ENCODE data around the gene CC2D2B.
A peak's percentile ranks its signal among the peaks of the same experiment; 100 is the strongest.
"Not testable (repeated sequence)": the region's sequence is repeated elsewhere in the genome, so short reads cannot be mapped to it uniquely, and the experiment has no call there.

The CC2D2B gene

DNA sequence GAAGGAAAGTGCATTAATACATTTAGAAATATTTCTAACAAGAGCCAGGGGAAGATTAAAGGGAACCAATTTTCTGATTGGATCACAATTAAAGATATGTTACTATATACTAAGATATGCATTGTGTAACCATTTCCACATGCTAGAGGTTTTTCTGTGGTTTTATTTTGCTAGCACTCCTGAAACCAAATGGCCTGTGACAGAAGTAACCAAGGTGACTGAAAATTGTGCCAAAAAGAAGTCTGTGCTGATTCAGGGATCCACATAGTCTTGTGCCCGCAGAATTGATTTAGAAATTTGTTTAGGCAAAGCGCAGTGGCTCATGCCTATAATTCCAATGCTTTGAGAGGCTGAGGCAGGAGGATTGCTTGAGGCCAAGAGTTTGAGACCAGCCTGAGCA lies 1.8 kb downstream of the CC2D2B start:
- no peak for DNase-seq

- DNase-seq = not testable (repeated sequence)
Observed at GRCh38 chr10:95916039-95916438, 8.3 kb downstream of the CC2D2B start.

DNA sequence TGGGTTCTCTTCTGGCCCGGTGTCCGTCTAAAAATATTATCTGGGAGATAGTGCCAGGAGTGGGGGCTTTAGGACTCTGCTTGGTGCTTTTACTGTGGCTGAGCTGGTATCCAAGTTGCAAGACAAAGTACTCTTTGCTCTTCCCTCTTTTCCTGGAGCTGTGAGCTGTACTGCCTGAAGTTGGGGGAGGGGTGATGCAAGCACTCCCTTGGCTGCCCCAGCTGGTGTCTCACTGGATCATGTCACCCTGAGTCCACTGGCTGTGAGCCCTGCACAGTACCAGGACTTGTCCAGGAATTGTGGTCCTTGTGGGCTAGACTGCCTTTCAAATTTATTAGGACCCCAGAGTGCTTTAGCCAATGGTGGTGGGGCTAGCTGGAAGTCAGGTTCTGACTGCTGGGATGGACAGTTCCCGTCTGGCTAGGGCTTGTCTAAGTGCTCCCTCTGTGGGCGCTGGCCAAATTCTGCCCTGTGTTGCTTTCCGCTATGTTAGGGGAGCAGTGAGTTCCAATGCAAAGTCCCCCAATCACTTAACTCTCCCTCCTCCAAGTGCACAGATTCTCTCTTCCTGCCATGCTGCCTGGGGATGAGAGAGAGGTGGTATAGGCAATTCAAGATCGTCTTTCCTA lies 13.1 kb downstream of the CC2D2B start:
- DNase-seq = no peak

- DNase-seq = no peak
Observed at GRCh38 chr10:95925033-95925432, 17.3 kb downstream of the CC2D2B start.

DNA sequence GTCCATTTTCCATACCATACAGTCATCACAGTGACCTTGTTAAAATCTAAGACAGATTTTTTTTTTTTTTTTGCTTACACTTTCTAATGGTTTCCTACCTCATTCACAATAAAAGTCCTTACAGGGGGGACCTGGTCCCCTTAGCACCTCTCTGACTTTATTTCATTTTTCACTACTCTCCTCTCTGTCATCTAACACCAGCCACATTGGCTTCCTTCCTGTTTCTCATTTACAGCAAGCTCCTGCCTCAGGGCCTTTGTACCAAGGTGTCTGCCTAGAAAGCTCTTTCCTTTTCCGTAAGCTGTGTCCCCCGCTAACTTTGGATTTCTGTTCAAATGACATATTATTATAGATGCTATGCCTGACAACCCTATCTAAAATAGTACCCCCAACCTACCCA lies 27.7 kb downstream of the CC2D2B start:
- no peak for DNase-seq

DNA sequence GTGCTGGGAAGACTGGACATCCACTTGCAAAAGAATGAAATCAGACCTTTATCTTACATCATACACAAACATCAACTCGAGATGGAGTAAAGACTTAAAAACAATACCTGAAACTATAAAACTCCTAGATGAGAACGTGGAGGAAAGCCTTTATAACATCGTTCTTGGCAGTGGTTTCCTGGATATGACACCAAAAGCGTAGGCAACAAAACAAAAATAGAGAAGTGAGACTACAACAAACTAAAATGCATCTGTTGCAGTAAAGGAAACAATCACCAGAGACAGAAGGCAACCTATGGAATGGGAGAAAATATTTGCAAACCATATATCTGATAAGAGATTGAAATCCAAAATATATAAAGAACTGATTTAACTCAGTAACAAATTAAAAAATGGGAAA lies 33.3 kb downstream of the CC2D2B start:
- no peak for DNase-seq

GRCh38 chr10:95963202-95963990 lies 55.6 kb downstream of the CC2D2B start:
- no peak for DNase-seq

DNA sequence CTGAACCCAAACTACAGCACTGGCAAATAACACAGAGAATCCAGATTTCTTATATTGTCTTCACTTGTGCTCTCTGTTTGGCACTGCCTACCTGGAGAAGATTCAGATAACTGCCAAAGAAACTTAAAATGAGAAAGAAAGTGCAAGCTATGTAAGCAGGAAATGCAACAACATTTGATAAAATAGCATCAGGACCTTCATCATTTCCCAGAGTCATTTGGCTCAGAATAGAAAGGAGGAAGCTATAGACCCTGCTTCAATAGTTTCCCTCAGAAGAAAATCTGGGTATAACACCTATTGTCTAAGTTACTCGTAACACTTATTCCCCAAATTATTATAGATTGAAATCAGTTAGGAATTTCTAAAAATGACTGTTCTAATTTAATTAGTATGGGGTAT lies 56.2 kb downstream of the CC2D2B start:
- no peak for DNase-seq

DNA sequence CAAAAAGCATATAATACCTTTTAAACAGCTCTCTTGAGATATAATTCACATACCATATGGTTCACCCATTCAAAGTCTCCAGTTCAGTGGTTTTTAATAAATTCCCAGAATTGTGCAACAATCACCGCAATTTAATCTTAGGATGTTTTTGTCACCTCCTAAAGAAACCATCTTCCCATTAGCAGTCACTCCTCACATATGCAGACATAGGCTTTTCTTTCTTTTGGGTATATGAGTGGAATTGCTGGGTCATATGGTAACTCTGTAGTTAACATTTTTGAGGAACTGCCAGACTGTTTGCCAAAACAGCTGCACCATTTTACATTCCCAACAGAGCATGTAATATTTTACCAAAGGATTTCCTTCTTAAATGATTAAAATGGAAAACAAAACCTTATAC lies 57.0 kb downstream of the CC2D2B start:
- DNase-seq = no peak

- no peak for DNase-seq
Observed at GRCh38 chr10:95976362-95977229, 68.8 kb downstream of the CC2D2B start.

DNA sequence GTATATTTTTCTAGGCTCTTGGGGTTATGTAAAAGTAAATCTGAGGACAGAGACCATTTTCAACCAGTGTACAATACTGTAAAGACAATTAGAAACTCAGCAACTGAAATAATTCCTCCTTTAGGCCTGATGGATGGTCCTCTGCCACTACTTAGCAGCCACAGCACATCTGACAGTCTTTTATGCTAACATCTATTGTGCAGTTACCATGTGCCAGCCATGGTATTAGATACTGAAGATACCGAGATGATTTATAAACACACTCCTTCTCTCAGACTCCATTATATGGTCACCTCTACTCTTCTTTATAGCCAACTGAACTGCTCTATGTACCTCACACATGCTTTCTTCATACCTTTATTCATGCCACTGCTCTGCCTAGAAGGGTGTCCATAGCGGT lies 74.4 kb downstream of the CC2D2B start:
- no peak for DNase-seq

DNA sequence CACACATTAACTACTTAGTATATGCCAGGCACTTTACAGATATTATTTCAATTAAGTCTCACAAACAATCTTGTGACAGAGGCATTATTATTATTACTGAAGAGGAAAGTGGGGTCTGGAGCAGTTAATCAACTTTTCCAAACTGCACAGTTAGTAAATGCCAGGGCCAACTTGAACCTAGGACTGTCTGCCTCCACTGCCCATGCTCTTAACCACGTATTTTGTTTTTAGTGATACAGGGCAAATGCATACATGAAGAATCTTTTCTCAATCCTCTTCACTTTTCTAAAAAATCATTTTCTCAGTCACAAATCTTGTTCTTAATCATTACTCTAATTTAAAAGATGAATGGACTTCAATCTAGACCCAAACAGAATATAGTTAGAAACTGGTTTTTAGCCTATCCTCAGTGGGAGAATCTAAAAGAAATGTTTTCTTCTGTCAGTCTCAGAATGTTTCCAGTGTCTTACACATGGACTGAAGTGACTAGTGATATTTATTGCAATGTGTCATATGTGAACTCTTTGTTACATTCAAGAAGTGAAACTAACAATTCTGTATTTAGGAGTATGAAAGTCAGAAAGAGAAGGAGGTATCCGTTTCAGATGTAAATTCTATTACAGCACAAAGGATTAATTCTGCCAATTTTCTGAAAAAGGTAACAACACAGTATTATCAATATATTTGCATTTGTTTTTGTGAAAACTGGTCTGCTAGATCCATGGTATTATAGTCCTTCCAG lies 80.1 kb downstream of the CC2D2B start:
- no peak for DNase-seq

DNA sequence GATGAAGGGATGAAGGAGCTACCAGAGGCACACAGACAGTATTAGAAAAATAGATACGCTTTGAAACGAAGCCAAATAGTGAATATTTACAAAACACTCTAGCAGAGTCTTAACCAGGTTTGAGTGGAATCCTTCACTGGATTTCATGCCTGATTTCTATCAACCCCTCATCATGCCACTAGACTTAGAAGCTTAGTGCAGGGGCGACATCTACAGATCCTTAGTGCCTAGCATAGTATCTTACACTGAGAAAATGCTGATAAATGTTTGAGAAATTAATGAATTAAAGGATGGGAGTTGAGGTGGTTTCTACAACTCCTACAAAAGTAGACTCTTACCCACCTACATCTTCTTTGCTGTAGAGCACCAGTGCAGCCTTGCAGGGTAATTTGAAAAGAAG lies 80.9 kb downstream of the CC2D2B start:
- DNase-seq = no peak

GRCh38 chr10:95994376-95994775 lies 86.6 kb downstream of the CC2D2B start:
- DNase-seq = not testable (repeated sequence)

- no peak for DNase-seq
Observed at GRCh38 chr10:95998255-95998784, 90.5 kb downstream of the CC2D2B start.

GRCh38 chr10:96013956-96014355 lies 106.2 kb downstream of the CC2D2B start:
- no peak for DNase-seq

DNA sequence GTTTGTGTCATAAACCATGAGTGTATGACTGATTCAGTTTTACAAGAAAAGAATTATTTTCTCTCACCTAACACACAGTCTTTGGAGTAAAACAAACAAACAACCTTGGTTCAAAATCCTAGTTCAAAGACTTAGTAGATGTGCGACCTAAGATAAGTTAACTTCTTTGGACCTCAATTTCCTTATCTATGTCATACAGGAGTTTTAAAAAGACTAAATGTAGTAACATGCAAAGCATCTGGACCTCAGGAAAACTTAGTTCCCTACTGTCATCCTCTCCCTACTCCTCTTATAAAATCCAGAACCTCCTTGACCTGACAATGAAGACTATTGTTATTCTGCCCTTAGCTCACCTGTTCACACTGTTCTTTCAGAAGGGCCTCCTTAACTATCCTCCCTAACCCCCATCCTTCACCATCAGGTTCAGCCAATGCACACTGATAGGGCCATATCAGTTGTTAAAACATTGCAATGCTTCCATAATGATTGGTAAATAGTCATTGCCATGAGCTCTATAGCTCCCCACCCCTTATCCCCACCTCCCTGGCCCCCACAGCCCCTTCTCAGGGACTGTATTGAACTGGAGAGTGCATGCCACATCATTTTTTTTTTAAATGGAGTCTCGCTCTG lies 106.8 kb downstream of the CC2D2B start:
- DNase-seq = no peak

DNA sequence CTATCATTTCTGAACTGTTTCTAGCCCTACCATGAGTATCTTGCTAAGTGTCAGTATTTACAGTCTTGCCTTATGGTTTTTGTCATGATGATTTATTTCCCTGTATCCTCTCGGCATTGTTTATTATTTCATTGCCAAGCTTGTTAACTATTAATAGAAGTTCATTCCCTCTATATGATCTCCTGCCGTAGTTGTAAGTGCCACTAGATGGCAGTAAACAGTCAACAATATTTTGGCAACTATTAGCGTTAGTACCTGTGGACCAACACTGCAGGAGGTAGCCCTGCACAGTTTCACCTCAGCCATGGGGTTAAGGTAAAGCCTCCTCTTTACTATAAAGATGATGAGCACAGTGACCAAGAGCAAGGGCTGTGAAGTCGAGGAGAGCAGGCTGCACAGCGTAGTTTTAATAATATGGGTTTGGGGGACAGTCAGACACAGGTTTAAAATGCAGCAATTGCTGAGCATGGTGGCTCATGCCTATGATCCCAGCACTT lies 109.5 kb downstream of the CC2D2B start:
- peak; percentile 4 for DNase-seq

DNA sequence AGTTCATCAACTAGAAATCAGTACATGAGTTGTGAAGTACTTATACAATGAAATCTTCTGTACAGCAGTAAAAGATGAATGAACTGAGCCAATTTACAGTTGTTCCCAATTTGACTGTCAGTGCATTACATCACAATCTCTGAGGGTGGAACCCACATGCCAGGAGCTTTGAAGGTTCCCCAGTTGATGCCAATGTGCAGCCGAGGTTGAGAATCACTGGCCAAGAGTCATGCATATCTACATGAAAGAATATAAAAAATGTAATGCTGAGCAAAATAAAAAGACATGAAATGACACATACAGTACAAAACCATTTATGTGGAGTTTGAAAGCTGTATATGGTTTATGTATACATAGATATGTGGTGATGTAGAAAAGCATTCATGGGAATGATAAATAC lies 113.6 kb downstream of the CC2D2B start:
- no peak for DNase-seq

DNA sequence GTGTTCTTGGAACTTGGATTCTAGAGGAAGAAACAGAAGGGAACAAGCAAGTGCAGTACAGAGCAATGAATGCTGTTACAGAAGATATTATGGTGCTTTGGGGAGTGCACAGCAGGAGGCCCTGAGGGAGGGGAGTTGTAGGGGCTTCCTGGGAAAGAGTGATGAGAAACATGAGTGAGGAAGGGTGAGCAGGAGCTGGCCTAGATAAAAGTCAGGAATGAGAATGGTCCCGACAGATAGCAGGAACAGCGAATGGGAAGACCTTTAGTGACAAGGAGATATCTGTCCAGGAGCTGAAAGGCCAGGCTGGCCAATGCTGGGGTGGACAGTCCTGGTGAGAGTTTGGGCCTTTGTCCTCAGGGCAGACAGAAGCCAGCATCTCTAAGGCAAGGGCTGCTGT lies 115.0 kb downstream of the CC2D2B start:
- no peak for DNase-seq

- DNase-seq = no peak
Observed at GRCh38 chr10:96023168-96023567, 115.4 kb downstream of the CC2D2B start.

GRCh38 chr10:96025566-96025965 lies 117.8 kb downstream of the CC2D2B start:
- no peak for DNase-seq

All from NCI-H1417 treated with DMSO at 0.1 percent for 48 hours (cell line).